Keratinocyte (primary cell): ENCODE data around the gene TRAF7.
"Not testable (repeated sequence)": the region's sequence is repeated elsewhere in the genome, so short reads cannot be mapped to it uniquely, and the experiment has no call there.

Source experiments
- CTCF ChIP-seq, 3 experiments: IDR thresholded peaks in 1 of 3; conservative IDR thresholded peaks in 1 of 3; optimal IDR thresholded peaks in 1 of 3; 2 replicates in 2 of 3; 3 replicates in 1 of 3; pipeline versions ENCODE3 to v1.5.1; 2011; ENCODE audit warnings: low read length in 3 of 3, mild to moderate bottlenecking in 3 of 3, moderate library complexity in 2 of 3, control low read depth in 1 of 3, inconsistent platforms in 1 of 3; ENCODE audit not compliant: insufficient read depth in 2 of 3; ENCODE audit errors: extremely low read depth in 1 of 3
- EZH2 ChIP-seq: IDR thresholded peaks from one replicate; pipeline ENCODE4 v1.6.1; 2012; ENCODE audit warnings: inconsistent platforms, mild to moderate bottlenecking, low read length, moderate library complexity

GRCh38 chr16:2114885-2115590, 40.5 kb upstream of the TRAF7 start:
- not testable (repeated sequence) for TF ChIP-seq CTCF (optimal IDR thresholded peaks at IDR 0.05 in 1 of 3, IDR thresholded peaks at IDR 0.05 in 1 of 3, conservative IDR thresholded peaks at IDR 0.05 in 1 of 3; ENCODE audit: extremely low read depth in 1 of 3, insufficient read depth in 2 of 3, low read length in 3 of 3); EZH2
